D721Med (cell line): Measurements from ENCODE around the gene SNAP25.

Experiments used
- DNase-seq: peaks from one replicate; pipeline ENCODE4 v3.0.0; 2011; ENCODE audit warnings: low spot score; ENCODE audit not compliant: insufficient read length
- FAIRE-seq: peaks from 2 replicates; lab custom pipeline; 2011; peaks lifted over from hg19 to GRCh38; lab: Jason Lieb, UNC
- CTCF ChIP-seq: IDR thresholded peaks from 2 replicates; pipeline ENCODE4 v1.5.1; 2012; ENCODE audit warnings: mild to moderate bottlenecking, control low read depth; ENCODE audit not compliant: insufficient read depth; ENCODE audit errors: missing control alignments

Gene SNAP25

GRCh38 chr20:10190456-10190855 lies 28.2 kb upstream of the SNAP25 start:
- TF ChIP-seq CTCF: no peak
- FAIRE-seq (no peak), DNase-seq (no peak)

GRCh38 chr20:10192171-10192570 lies 26.5 kb upstream of the SNAP25 start:
- no peak for DNase-seq
- no peak for TF ChIP-seq CTCF
- FAIRE-seq: no peak

- DNase-seq: no peak
- TF ChIP-seq CTCF: no peak
- FAIRE-seq: no peak
Measured at GRCh38 chr20:10194166-10194565, 24.5 kb upstream of the SNAP25 start.

GRCh38 chr20:10200330-10200729 lies 18.3 kb upstream of the SNAP25 start:
- FAIRE-seq (no peak), DNase-seq (no peak)
- TF ChIP-seq CTCF: no peak

- no peak for TF ChIP-seq CTCF
- FAIRE-seq (no peak), DNase-seq (no peak)
Measured at GRCh38 chr20:10201321-10201870, 17.2 kb upstream of the SNAP25 start.

- FAIRE-seq (no peak), DNase-seq (no peak)
- no peak for TF ChIP-seq CTCF
Measured at GRCh38 chr20:10209091-10209490, 9.5 kb upstream of the SNAP25 start.

- DNase-seq (no peak), FAIRE-seq (no peak)
- TF ChIP-seq CTCF: no peak
Measured at GRCh38 chr20:10213526-10213925, 5.1 kb upstream of the SNAP25 start.
